Forelimb muscle (tissue), 1 donor: ENCODE data around the gene MEX3D. TPM values are rescaled to one million over a fixed set of nuclear protein-coding genes. Genes with fewer than 3 reads are reported as not detected.
"Not testable (repeated sequence)": the region's sequence is repeated elsewhere in the genome, so short reads cannot be mapped to it uniquely, and the experiment has no call there.

Source experiments
- DNase-seq: peaks from one replicate; pipeline ENCODE4 v3.0.0-alpha.2; 2013; ENCODE audit warnings: low read depth
- polyA plus RNA-seq: library from polyadenylated mRNA; unstranded; fragments of 120-200 nt; gene quantifications from one replicate; pipeline ENCODE4 v1.2.1, GENCODE V29; 2013; ENCODE audit not compliant: insufficient read length

MEX3D gene
- polyA plus RNA-seq, 1 donor = 29.4 TPM

DNA sequence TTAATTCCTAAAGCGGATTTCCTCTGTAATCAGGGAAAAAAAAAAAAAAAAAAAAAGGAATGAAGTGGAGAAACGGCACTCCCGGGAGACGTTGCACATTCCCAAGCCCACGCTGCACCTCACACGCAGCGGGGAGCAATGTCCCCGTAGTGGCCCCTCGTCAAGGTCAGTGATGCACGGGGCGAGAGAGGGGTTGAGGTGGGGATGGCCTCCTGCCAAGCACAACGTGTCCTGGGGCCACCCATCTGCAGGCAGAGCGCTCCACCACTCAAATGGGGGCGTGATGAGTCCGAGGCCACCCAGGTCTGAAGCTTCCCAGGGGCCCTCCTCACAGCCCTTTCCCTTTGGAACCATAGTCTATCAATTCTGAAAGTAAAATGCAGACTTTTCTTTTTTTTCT lies 29.1 kb downstream of the MEX3D start:
- no peak for DNase-seq

DNA sequence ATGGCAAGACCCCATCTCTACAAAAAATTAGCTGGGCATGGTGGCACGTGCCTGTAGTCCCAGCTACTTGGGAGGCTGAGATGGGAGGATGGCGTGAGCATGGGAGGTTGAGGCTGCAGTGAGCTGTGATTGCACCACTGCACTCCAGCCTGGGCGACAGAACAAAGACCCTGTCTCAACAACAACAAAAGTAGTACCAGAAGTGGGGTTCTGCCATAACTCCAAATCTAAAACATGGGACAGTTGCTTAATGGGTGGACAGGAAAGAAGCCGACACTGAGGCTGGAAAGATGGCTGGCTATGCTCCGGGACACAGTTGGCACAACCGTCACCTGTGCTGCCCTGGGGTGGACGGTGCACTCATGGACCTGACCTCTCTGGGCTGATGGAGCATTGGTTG lies 32.4 kb downstream of the MEX3D start:
- not testable (repeated sequence) for DNase-seq

DNA sequence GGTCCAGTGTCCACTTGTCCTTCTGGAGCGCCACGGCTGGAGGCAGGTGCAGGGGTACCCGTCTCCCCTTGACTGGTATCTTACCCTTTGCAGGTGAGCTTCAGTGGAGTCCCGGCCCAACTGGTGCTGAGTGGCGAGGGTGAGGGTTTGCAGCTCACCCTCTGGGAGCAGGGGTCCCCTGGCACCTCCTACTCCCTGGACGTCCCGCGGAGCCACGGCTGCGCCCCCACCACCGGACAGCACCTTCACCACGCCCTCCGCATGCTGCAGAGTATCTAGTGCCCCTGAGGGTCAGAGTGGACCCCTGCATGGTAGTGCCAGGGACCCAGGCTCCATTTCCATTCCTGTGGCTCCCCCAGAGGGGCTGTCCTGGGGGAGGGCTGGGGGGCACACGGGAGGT lies 33.2 kb downstream of the MEX3D start:
- no peak for DNase-seq

DNA sequence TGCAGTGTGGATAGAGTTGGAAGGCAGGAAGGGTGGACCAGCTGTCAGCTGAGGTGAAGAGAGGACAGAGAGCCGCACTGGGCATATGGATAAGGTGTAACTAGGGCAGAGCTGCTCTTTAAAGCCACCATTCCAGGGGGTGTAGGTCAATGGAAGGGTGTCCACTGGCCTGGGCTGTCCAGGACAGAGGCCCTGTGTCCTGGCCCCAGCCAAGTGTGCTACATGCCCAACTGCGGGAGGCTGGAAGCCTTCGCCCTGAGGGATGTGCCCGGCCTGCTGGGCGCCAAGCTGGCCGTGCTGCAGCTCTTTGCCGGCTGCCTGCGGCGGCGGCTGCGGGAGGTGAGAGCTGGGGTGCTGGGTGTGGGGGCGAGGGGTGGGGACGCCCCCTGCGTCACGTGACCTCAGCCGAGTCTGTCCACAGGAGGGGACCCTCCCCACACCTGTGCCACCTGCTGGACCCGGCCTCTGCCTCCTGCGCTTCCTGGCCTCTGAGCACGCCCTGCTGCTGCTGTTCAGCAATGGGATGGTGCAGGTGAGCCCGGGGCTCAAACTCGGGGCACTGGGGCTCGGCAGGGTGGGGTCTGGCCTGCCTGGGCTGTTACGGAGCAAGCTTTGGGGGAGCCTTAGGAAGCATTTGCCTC lies 34.5 kb downstream of the MEX3D start:
- no peak for DNase-seq

DNA sequence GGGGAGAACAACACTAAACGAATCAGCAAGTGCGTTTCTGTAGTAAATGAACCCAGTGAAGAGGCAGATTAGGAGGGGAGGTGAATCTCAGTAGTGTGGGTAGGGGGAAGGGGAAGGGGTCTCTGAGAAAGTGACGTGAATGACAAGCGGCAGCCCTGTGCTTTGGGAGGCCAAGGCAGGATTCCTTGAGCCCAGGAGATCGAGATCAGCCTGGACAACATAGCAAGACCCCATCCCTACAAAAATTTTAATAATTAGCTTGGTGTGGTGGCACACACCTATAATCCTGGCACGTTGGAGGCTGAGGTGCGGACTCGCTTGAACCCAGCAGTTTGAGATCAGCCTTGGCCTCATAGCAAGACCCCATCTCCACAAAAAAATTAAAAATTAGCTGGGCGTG lies 36.1 kb downstream of the MEX3D start:
- no peak for DNase-seq

DNA sequence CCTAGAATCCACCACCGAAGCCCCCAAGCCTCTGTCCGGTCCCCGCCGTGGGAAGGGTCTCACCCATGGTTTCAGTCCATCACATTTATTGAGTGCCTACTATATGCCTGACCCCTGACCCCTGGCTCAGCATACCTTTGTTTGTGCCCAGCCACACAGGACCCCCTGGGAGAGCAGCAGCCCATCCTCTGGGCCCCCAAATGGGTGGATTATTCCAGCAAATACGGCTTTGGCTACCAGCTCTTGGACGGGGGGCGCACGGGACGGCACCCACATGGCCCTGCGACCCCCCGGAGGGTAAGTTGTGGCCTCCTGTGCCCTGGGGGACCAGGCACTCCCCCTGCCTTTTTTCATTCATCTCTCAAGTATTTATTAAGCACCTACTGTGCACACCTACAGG lies 36.5 kb downstream of the MEX3D start:
- DNase-seq = no peak

DNA sequence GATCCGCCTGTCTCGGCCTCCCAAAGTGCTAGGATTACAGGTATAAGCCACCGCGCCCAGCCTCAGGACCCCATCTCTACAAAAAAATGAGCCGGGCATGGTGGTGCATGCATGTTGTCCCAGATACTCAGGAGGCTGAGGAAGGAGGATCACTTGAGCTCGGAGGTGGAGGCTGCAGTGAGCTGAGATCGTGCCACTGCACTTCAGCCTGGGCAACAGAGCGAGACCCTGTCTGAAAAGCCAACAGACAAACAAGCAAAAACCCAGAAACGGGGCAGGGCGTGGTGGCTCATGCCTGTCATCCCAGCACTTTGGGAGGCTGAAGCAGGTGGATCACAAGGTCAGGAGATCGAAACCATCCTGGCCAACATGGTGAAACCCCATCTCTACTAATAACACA lies 37.3 kb downstream of the MEX3D start:
- DNase-seq = not testable (repeated sequence)

DNA sequence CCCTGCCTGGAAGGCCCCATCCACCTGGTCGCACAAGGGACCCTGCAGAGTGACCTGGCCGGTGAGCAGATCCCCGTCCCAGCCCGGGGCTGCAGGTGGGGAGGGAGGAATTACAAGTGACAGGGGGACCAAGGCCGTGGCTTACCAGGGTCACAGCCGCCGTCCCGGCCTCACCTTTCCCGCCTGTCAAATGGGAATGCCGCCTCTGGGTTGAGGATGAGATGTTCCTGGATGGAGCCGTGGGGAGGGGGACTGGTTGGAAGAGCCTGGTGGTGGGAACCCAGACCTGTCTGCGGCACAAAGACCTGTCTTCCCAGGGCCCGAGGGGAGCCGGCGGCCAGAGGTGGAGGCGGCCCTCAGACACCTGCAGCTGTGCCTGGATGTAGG lies 38.7 kb downstream of the MEX3D start:
- no peak for DNase-seq

DNA sequence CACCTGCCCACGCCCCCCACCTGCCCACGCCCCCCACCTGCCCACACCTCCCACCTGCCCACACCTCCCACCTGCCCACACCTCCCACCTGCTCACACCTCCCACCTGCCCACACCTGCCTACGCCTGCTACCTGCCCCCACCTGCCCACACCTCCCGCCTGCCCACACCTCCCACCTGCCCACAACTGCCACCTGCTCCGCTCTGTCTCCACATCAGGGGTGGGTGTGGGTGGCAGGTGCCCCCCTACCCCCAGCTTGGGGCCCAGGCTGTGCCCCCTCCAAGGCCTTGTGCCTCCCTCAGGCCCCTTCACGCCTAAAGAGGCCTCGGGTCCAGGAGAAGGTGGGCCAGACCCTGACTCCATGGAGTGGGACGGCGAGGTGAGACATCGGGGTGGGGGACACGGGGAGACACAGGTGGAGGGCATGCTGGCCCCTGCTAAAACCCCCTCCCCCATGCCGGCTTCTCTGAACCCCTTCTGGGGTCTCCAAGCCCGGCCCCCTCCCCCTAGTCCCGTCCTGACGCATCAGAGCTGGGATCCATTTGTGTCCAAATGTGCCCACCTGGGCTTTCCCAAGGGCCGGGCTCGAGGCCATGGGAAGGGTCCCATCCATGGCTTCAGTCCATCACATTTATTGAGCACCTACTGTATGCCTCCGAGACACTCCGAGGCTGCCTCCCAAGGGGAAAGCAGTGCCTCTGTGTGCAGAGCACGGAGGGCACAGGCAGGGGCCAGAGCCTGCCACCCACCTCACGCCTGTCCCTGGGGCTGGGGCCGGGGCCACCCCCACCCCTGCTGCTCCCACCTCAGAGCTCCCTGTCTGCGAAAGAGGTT lies 39.3 kb downstream of the MEX3D start:
- DNase-seq = no peak

DNA sequence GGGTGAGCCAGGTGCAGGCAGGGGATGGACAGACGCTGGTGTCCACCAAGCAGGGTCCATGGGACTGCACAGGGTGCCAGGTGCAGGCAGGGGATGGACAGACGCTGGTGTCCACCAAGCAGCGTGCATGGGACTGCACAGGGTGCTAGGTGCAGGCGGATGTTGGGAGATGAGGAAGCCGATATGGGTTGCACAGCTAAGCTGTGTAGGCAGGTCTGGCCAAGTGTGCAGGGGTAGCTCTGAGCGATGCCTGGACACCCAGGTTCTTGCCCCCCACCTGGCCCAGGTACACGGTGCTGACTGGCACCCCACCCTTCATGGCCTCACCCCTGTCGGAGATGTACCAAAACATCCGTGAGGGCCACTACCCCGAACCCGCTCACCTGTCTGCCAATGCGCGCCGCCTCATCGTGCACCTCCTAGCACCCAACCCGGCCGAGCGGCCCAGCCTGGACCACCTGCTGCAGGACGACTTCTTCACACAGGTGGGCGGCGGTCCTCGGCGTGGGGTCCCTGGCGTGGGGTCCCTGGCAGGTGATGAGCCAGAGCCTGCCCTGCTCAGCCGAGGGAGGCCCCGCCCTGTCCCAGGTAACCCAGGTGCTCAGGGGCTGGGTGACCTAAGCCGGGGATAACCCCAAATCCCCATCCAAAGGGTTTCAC lies 40.3 kb downstream of the MEX3D start:
- no peak for DNase-seq

DNA sequence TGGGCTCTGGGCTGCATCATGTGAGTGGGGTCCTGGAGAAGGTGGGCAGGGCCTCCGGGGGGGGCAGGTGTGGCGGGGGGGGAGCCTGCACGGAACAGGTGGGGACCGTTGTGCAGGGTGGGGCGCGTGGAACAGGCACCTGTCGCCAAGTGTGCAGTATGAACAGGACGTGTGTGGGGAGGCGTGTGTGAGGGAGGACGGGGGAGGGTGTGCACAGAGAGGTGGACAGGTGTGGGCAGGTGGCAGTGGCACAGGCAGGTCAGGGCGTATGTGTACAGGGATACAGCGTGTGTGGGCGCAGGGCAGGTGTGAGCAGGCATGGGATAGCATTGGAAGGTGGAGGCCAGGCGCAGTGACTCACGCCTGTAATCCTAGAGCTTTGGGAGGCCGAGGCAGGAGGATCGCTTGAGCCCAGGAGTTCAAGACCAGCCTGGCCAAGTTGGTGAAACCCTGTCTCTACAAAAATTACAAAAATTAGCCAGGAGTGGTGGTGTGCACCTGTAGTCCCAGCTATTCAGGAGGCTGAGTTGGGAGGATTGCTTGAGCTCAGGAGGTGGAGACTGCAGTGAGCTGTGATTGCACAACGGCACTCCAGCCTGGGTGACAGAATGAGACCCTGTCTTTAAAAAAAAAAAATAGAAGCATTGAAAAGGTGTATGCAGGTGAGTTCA lies 41.0 kb downstream of the MEX3D start:
- DNase-seq = no peak

DNA sequence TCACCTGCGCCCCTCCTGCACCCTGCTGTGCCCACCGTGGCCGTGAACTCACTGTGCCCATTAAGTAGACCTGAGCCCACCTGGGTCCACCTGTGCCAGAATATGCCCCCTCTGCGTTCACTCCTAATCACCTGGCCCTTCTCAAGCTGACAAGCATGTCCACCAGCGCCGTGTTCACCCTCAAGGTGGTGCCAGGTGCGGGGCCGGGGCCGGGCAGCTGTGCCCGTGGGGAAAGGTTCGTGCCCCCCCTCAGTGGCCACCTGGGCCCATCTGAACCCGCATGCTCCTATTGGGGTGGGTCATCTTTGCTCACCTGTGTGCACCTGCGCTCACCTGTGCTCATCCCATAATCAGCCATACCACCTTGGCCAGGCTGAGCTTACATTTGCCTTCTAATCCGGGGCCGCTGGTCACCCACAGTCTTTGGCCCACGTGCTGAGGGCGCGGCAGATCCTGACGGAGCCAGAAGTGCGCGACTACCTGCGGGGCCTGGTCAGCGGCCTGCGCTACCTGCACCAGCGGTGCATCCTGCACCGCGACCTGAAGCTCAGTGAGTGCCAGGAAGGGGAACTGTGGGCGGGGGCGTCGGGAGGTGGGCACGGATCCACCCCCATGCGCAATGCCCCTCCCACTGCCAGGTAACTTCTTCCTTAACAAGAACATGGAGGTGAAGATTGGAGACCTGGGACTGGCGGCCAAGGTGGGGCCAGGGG lies 41.9 kb downstream of the MEX3D start:
- no peak for DNase-seq

DNA sequence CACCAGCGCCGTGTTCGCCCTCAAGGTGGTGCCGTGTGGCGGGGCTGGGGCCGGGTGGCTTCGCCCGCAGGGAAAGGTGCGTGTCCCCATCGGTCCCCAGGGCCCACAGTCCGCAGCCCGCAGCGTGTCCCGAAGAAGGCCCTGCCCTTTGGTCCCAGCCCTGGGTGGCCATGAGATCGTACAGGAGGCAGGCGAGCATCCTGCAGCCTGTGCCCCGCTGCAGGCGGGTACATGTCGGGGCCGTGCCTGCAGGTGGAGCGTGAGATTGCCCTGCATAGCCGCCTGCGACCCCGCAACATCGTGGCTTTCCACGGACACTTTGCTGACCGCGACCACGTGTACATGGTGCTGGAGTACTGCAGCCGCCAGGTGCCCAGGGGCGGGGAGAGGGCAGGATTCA lies 42.8 kb downstream of the MEX3D start:
- DNase-seq = no peak

DNA sequence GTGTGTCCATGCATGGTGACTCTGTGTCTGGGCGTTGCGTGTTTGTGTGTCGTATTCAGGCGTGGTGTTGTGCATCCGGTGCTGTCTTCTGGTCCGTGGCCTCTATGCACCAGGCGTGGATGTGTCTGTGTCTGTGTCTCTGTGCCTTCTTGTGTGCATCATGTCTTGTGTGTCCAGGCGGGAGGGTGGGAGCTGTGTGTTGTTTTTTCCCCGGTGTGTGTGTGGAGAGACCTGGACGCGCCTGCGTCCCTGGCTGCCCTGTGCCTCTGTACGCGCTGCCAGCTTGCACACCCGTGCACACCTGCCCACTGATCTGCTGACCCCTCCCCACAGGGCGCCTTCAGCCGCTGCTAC lies 43.2 kb downstream of the MEX3D start:
- no peak for DNase-seq

DNA sequence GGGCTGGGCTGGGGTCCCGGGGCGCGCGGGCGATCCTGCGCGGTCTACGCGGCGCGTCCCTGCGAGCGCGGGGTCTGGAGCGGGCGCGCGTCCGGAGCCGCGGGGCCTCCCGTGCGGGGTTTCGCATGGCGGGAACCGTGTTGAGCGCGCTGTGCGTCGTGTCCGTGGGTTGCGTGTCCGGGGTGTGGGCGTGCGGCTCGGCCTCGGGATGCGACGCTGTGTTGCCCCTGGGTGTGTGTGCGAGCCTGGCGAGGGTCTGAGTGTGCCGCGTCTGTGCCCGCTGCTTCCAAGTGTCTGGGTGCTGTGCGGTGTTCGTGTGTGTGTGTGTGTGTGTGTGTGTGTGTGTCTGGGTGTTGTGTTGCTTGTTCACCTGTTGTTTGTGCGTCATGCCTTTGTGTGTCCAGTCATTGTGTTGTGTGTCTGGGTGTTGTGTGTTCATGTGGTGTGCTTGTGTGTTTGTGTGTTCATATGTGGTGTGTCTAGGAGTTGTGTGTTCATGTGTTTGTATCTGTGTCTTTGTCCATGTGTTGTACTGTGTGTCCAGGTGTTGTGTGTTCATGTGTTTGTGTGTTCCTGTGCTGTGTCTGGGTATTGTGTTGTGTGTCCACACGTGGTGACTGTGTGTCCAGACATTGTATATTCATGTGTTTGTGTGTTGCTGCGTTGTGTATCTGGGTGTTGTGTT lies 43.7 kb downstream of the MEX3D start:
- no peak for DNase-seq

DNA sequence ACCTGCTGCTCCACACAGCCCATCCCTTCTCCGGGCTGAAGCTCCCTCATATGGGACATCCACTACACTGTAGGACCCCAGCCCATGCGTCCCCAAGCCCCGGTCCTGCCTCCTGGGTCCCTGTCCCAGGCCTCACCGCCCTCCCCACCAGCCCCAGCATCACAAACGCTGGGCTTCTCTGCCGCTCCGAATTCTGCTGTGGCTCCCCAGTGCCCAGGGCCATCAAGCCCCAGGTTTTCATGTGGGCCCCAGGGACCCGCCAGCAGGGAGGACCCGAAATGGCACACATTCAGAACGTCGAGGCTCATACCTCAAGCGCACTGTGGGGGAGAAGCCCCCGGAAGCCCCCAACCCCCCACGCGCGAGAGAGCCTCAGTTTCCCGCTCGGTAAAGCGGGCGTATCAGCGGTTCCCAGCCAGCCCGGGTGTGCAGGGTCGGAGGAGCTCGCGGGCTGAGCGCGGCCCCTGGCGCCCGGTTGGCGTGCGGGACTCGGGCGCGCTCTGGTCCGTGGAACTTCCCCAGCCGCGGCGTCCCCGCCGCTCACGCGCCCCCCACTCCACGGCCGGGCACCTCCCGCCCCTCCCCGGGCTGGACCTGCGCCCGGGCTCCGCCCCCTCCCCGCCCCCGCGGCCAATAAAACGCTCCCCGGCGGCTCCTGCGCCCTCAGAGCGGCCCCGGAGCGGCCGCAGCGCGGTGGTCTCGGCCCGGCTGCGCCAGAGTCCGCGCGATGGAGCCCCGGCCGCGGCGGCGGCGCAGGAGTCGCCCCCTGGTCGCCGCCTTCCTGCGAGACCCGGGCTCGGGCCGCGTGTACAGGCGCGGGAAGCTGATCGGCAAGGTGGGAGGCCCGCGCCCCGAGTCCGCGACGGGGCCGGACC lies 44.5 kb downstream of the MEX3D start, which contains the start of gene PLK5:
Gene PLK5 (plus strand): TSS at position 666 of the 875 bp plus-strand sequence. CDS start 2,920 bp downstream, outside the sequence.
- no peak for DNase-seq

DNA sequence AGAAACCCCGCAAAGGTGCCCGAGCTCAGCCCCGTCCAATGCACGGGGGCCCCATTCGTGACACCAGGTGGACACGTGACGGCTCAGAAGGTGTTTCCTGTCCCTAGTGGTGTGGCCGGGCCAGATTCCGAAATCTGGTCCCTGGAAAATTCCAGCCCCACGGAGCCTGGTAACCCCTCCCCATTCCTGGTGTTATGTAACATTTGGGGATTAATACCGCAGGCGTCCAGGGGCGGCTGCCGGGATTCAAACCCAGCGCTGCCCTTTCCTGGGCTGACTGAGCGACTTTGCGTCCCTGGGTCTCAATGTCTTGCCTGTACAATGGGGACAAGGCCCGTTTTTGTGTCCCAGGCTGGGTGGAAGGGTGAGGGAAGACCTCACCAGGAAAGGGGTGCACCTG lies 45.3 kb downstream of the MEX3D start:
- DNase-seq = no peak

DNA sequence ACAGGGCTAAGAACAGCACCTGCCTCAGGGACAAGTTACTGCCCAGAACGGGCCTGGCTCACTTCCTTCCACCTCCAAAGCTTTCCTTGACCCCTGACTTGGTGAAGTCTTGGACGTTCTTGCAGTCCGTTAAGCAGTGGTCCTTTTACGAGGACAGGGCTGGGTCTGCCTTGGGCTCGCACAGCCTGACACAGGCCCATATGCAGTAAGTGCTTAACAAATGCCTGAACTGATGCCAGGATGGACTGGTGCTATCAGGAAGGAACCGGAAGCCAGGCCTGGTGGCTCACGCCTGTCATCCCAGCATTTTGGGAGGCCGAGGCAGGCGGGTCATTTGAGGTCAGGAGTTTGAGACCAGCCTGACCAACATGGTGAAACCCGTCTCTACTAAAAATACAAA lies 46.1 kb downstream of the MEX3D start:
- no peak for DNase-seq

DNA sequence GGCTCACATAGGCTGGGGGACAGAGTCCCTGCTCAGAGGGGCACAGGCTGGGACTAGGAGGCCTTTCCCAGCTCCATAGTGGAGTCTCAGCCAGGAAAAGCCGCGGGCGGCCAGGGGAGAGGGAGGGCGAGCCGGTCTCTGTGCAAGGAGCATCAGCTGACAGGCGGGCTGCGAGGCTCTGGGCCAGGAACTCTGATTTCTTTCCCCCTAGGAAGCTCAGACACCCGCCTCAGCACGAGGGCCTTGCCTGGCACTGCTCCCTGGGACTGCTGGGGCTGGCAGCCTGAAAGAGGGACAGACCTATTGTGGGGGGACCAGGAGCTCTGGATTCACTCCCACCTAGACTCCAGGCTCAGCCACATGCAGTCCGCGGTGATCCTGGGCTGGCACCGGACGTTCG lies 46.5 kb downstream of the MEX3D start:
- DNase-seq = no peak

DNA sequence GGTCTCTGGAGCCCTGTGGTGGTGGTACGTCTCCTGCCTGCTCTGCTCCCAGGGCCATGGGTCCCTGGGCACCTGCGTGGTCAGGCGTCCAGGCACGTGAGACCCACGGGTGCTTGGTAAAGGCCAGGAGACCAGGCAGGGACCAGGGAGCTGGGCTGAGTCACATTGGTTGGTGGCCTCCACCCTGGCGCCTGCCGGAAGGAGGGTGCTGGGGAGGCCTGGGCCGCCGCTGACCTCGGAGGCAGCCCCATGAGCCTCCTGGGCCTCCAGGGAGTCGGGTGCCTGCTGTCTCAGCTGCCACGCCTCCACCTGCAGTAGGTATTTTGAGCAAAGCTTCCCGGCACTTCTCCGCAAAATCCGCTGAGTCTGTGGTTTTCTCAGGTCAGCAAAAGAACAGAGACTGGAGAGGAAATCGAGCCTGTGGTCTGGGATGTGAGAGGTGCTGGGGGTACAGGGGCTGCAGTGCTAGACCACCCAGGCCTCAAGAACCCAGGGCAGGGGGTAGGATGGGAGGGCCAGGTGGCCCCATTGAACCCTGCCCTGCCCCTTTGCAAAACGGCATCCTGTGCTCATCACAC lies 47.8 kb downstream of the MEX3D start:
- no peak for DNase-seq
